GM21576 (cell line): ENCODE results near the gene RNF144B.
A peak's percentile ranks its signal among the peaks of the same experiment; 100 is the strongest.
"Not testable (repeated sequence)": the region's sequence is repeated elsewhere in the genome, so short reads cannot be mapped to it uniquely, and the experiment has no call there.

Experiments
- ATAC-seq: cut with Tn5 transposase; IDR thresholded peaks from one replicate; pipeline ENCODE4 v1.9.1; 2021; ENCODE audit warnings: mild to moderate bottlenecking, moderate library complexity; ENCODE audit not compliant: unreplicated experiment

RNF144B gene

DNA sequence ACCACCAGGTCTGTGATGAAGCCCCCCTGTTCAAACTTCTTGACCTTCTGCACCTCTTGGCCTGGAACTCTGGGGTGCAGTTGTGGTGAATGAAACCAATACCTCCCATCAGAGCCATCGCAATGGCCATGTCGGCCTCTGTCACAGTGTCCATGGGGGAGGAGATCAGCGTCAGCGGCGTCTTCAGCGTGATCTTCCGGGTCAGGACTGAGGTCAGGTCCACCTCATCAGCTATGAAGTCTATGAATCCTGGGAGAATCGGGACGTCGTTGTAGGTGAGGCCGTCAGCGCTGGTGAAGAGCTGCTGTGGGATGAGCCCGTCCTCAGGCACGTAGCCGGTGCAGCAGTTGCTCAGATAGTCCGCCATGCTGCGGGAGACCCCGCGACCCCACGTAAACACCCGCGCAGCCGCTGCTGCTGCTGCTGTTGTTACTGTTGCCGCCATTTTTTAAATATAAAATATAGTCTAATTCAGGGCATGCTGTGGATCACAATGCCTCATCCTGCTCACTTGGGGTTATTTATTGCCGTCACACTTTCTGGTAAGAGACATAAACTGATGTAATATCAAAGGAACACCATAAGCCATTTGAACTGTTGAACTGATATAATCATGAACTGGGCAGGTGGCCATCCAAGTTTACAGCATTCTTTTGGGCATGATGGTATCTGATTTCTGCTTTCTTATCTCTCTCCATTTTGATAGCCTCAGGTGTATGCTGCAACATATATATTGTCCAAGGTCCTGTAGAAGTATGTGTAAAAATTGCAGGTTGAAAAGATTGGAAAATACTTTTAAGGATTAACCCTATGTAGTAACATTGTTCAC lies 18.7 kb upstream of the RNF144B start:
- no peak for ATAC-seq

DNA sequence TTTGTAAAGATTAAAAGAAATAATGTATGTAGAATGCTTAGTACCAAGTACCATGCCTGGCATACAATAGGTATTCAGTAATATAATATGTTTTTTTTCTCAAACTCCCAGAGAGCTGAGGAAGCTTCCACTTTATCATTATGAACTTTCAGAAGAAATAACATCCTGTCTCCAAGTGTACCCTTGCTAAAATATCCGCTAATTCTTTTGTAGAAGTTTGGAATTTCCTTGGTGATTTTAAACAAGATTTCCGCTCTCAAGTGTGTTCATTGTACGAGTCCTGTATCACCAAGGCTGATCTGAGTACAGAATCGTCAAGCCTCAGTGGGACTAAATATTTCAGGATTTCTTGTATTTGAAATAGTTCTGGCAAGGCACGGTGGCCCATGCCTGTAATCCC lies 16.1 kb upstream of the RNF144B start:
- no peak for ATAC-seq

DNA sequence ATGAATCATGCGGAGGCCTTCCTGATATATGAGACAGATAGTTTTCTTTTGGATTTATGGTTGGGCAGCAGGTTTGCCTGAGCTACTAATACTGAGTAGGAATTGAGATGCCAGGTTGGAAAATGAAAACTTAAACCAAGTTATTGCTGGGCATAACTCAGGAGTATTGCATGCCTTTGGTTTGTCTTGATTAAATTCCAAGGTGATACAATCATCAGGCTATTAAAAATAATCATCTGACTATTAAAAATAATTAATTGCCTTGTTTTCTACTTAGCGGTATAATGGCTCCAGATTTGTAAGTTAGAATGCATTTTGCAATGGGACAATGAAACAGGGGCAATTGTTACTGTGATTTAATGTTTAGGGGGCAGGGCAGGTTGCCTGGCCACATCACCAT lies 15.5 kb upstream of the RNF144B start:
- ATAC-seq: no peak

DNA sequence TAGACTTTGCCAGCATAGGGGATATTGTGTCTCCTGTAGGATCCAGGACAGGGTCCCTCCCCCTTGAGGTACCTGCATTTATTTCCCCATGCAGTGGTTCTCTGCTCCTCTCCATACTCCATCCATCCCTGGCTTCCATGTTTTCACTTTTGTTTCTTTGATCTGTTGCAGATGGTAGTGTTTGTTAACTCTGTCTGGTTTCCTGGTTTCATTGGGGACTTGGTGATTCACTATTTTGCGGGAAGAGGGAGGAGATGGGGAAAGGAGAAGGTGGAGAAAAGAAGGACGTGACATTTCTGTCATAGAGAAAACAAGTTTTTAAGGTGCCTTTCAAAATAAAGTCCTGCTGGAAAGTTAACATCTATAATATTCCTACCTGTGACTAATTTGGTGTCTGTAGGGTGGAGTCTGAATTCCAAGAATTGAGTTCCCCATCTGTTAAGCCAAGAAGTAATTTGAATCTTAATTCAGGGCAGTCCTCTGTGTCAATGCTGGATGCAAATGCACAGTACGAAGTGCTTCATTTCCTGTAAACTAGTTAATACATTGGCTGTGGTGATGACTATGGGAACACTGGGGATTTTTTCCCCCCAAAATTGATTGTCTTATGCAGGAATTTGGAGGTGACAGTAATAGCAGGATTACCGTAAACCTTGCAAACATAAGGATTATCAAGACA lies 6.9 kb upstream of the RNF144B start:
- no peak for ATAC-seq

DNA sequence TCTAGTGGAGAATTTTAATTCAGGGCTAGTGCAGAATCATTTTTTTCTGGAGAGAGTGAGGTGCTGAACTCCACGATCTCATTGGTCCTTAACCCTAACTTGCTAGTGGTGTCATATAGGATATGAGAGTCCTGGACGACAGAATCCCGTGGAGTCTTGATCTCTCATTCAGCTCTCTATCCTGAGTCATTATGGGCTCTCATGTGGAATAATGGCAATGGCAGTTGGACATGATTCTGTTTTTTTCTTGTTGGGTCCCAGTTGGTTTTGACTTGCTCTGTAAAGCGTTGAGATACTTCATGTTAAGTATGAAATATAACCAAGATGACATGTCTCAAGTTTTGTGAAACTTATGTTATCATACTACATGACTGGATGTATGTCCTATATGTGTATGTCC lies 6.3 kb upstream of the RNF144B start:
- ATAC-seq: no peak

DNA sequence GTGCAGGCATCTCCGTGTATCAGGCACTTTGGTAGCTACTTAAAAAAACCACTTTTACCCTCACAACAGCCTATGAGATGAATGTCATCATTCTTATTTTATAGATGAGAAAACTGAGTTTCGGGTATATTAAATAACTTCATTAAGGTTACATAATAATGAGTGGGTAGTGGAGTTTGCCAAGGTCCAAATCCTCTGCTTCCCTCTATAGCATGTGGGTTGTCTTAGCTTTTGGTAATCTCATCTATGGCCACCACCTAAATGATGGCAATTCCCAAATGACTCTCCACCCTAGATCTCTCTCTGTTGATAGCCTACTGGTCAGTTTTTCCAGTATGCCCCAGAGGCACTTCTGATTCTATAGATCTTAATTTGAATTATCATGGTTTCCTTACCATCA lies 3.7 kb upstream of the RNF144B start:
- ATAC-seq: no peak

GRCh38 chr6:18384621-18385020 lies 2.5 kb upstream of the RNF144B start:
- no peak for ATAC-seq

DNA sequence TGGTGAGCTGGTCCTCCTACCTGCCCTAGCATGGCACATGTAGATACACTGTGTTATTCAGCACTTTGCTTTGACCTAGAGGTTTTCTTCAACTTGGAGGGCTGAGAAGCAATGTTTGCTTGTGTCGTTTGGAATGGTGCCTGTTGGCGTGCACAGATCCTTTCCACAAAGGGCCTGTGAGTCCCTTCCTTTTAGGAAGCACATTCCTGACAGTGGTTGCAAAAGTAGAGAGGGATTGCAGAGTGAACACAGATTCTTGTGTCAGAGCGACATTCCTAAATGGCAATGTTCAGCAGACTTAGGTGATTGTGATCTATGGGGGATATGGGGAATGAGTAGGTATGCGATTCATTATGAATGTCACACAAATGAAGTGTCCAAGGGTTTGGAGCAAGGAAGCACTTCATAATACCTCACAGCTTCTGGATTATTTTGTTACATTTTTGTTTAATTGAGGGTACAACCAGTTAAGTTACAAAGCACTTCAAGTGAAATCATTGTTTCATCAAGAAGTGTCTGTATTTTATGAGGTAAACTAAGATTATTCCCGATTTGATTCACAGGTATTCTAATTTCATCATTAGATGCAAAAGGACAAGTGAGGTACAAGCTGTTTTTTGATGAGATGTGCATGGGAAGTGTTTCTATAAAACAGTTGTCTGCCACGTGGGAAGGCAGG lies 713 bp upstream of the RNF144B start:
- no peak for ATAC-seq

DNA sequence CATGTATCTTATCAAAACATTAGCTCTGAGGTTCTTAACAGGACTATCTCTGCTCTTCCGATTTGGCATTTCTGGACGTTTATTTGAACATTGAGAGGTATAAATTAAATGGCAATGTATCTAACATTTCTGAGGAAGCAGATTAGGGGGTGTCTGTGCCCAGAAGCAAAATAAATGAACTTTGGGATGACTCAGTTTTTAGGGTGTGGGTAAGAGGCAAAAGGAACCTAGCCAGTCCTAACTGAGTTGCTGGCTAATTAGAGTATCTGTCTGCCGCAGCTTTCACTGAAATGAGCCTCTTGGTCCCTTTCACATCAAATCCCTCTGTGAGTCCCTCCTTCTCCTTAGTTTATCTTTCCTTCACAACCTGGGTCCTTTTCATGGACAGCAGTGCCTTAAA lies 1.1 kb downstream of the RNF144B start:
- ATAC-seq: no peak

DNA sequence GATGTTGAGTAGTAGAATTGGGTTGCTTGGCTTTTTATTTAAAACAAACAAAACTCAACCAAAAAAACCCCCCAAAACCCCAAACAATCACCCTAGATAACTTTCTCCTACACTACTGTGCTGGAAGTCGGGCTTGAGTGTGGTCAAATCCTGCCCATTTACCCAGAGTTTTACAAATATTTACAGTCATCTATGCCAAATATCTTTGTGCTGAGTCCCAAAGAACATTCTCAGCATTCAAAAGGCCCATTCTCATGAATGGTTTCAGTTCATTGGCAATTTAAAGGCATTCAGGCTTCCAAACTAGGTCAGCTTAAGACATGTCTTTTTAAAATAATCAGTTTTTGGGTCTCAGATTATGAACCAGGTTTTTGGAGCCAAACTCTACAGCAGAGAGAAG lies 1.8 kb downstream of the RNF144B start:
- ATAC-seq: no peak

DNA sequence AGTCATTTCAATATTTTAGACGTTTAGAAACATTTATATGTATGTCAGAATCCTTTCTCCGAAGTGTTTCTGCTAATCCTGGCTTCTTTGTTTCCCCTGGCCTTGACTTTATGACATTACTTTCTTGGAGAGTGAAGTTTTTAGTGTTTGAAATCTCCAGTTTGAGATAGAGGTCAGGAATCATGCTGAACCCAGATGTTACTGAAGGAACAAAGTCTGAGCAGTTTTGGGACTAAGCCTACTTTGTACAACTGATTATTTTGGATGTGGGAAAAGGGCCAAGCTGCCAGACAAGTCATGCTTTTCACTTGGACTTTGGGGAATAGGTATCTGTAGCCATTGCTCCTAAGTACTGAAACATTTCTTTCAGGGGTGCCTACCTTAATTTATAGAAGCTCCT lies 2.3 kb downstream of the RNF144B start:
- no peak for ATAC-seq

DNA sequence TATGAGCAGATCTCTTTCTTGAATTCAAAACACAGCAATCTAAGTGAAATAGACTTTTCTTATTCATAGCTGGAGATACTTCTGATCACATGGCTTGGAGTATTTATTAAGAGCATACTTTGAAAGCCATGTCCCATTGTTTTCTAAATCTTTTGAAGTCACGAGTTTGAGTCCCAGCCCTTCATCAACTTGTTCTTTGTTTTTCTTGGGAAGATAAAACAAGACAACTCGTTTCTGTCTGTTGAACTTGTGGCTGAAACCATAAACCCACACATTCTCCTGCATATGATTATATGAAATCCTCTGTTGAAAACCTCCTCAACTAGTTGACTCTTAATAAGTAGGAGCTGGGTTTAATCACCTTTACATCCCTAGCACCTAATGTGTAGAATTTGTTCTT lies 3.3 kb downstream of the RNF144B start:
- ATAC-seq: no peak

GRCh38 chr6:18391023-18391422 lies 3.9 kb downstream of the RNF144B start:
- no peak for ATAC-seq

GRCh38 chr6:18392346-18392877 lies 5.3 kb downstream of the RNF144B start:
- ATAC-seq: no peak

GRCh38 chr6:18393698-18394097 lies 6.5 kb downstream of the RNF144B start:
- ATAC-seq: no peak

GRCh38 chr6:18395177-18395855 lies 8.2 kb downstream of the RNF144B start:
- no peak for ATAC-seq

DNA sequence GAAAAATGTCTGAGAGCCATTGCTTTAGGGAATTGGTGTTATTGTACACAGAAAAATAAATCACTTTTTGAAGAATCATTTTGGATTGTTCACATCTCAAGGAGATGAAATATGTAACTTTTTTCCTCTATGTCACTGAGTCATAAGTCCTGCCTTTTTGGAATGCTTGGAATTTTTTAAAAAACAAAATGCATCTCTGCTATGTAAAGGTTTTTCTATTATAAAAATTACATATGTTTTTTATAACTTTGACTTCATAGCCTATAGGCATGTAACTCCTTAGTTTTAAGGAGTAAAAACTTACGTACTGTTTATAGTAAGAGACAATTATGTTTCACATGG lies 8.7 kb downstream of the RNF144B start:
- ATAC-seq: no peak

GRCh38 chr6:18397701-18398100 lies 10.6 kb downstream of the RNF144B start:
- no peak for ATAC-seq

GRCh38 chr6:18398225-18398624 lies 11.1 kb downstream of the RNF144B start:
- ATAC-seq: not testable (repeated sequence)

DNA sequence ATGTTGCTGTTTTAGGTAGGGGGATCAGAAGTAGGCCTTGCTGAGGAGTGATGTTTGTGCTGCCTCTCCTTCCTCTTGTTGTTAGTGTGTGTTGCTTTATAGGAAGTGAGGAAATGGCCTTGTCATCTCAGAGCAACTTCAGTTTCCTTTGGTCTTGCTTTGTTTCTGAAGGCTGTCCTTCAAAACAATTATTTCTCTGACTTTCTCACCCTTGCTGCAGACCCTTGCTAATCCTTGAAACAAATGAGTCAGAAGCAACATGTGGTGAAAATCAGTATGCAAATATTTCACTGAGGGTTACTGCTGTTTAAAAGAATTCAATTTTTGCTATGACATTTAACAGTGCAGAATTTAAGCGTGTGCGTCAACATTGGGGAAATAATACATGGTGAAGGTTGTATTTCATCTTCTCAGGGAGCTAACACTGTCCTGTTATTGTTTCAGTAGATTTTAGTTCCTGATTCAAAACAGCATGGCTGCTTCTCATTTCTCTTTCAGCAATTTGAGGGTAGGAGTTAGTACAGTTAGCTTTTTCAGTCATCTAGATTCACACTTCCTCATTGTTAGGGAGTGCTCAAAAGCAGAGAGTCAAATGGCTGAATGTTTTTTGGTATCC lies 13.8 kb downstream of the RNF144B start:
- ATAC-seq: peak; percentile 89

- ATAC-seq: not testable (repeated sequence)
These were observed 17.8 kb downstream of the RNF144B start for GRCh38 chr6:18404965-18405364.
